Measurements from ENCODE around the gene BMP8A. TPM values are rescaled to one million over a fixed set of nuclear protein-coding genes. Genes with fewer than 3 reads are reported as not detected.

Gene BMP8A
- total and polyA plus RNA-seq, 8 donors, result 0.37 to 0.82 (median 0.64) TPM

- no peaks in the 10 kb centered on the region for H3K9me3 ChIP-seq
- ATAC-seq (no peak), DNase-seq (no peak)
- no peaks in the 10 kb centered on the region for H3K27me3 ChIP-seq
- H3K4me1 ChIP-seq, result peaks cover 0 to 3% of the 10 kb centered on the region in 2 donors
- peaks cover 10 to 100% of the 10 kb centered on the region in 2 donors for H3K36me3 ChIP-seq
- no peak overlapping the region for H3K27ac ChIP-seq
- H3K4me3 ChIP-seq, result no peak overlapping the region
- TF ChIP-seq, protein P1, sequence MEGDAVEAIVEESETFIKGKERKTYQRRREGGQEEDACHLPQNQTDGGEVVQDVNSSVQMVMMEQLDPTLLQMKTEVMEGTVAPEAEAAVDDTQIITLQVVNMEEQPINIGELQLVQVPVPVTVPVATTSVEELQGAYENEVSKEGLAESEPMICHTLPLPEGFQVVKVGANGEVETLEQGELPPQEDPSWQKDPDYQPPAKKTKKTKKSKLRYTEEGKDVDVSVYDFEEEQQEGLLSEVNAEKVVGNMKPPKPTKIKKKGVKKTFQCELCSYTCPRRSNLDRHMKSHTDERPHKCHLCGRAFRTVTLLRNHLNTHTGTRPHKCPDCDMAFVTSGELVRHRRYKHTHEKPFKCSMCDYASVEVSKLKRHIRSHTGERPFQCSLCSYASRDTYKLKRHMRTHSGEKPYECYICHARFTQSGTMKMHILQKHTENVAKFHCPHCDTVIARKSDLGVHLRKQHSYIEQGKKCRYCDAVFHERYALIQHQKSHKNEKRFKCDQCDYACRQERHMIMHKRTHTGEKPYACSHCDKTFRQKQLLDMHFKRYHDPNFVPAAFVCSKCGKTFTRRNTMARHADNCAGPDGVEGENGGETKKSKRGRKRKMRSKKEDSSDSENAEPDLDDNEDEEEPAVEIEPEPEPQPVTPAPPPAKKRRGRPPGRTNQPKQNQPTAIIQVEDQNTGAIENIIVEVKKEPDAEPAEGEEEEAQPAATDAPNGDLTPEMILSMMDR (IDR thresholded peaks at IDR 0.05), result no peak
- intact Hi-C loops (cut with DNase I), result no loop called here
Measured at GRCh38 chr1:39567302-39567701, 75.9 kb downstream of the BMP8A start.

DNA sequence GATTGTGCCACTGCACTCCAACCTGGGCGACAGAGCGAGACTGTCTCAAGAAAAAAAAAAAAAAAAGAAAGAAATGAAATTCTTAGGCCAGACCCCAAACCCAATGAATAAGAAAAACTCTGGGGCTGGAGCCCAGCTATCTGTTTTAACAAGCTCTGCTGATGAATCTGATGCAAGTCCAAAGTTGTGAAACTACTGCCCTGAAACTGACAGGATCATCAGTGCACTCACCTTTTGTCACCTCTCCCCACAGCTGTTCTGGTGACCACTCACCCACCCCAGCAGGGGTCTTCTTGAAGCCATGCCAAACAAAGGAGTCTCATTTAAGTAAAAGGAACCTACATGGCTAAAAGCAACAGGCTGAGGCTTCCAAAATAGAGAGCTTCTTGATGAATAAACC is 76.8 kb downstream of the BMP8A start:
- DNase-seq, result no peak
- intact Hi-C loops (cut with DNase I), result no loop called here
- Histone ChIP-seq H3K27me3 (no peaks in the 10 kb centered on the region), H3K36me3 (peaks cover 10 to 100% of the 10 kb centered on the region in 2 donors), H3K9me3 (no peaks in the 10 kb centered on the region), H3K4me1 (peaks cover 3 to 12% of the 10 kb centered on the region in 2 donors), H3K4me3 (no peak overlapping the region), H3K27ac (no peak overlapping the region)
- TF ChIP-seq, protein P1 (IDR thresholded peaks at IDR 0.05), result no peak
- no peak for ATAC-seq

DNA sequence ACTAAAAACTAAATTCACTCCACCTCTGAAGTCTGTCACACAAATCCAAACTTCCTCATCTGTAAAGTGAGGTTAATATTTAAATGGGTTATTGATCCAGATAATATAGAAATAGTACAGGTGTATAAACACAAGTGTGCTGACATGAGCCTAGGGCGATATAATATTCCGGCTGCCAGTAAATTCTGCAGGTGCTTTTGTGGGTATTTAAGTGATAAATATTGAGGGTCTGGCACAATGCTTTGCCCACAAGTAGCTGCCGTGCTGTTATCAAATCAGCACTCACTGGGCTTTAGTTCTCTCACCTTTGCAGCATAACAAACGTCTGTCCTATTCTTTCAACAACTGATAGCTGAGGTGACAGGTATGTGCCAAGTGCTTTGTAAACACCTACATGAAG is 77.6 kb downstream of the BMP8A start:
- ATAC-seq (no peak), DNase-seq (no peak)
- intact Hi-C loops (cut with DNase I), result no loop called here
- Histone ChIP-seq H3K9me3 (no peaks in the 10 kb centered on the region), H3K4me3 (no peak overlapping the region), H3K36me3 (peaks cover 7 to 100% of the 10 kb centered on the region in 2 donors), H3K27ac (no peak overlapping the region), H3K4me1 (peaks cover 11 to 20% of the 10 kb centered on the region in 2 donors), H3K27me3 (no peaks in the 10 kb centered on the region)
- TF ChIP-seq, protein P1 (IDR thresholded peaks at IDR 0.05), result no peak

DNA sequence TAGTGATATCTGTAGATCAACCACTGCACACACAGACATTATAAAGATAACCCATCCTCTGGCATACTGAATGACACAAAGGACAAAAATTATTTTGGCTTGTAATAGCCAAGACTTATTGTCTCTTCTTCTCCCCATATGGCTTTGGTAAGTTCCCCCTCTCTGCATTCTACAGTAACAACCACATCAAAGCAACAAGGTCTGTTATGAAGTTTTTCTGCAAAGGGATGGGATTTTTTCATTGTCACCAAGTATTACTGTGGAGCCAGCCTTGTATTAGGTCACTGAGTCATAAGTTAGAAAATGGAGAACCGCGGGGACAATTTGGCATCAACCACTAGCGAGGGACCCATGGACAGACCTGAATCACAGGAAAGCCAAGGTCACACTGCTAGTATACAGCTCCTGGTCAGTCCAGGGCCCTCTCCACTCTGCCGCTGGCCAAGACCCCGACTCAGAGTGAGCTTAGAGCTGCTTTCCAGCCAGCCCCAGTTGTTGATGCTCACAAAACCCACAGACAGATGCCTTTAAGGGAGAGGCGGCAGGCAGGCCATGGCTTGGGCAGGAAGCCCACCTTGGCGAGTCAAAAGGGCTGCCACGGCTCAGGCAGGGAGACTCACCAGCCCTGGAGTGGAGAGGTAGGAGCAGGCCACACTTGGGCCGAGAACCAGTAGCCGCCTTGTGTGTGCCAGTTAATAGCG is 79.2 kb downstream of the BMP8A start:
- Histone ChIP-seq H3K9me3 (no peaks in the 10 kb centered on the region), H3K4me1 (peaks cover 23 to 36% of the 10 kb centered on the region in 2 donors), H3K27ac (no peak overlapping the region), H3K36me3 (peaks cover 7 to 86% of the 10 kb centered on the region in 2 donors), H3K4me3 (no peak overlapping the region), H3K27me3 (no peaks in the 10 kb centered on the region)
- TF ChIP-seq, protein P1 (IDR thresholded peaks at IDR 0.05), result no peak
- no peak for ATAC-seq
- no peak for DNase-seq
- intact Hi-C loops (cut with DNase I), result no loop called here

GRCh38 chr1:39571178-39571483 is 79.7 kb downstream of the BMP8A start:
- TF ChIP-seq, protein P1 (IDR thresholded peaks at IDR 0.05), result no peak

More at GRCh38 chr1:39571178-39571483, 79.7 kb downstream of the BMP8A start:
- ATAC-seq, result no peak
- H3K27me3 ChIP-seq, result no peaks in the 10 kb centered on the region
- H3K9me3 ChIP-seq, result no peaks in the 10 kb centered on the region
- DNase-seq, result no peak
- intact Hi-C loops (cut with DNase I), result no loop called here
- H3K27ac ChIP-seq, result no peak overlapping the region
- H3K4me3 ChIP-seq, result no peak overlapping the region
- H3K4me1 ChIP-seq, result peaks cover 23 to 37% of the 10 kb centered on the region in 2 donors
- peaks cover 7 to 81% of the 10 kb centered on the region in 2 donors for H3K36me3 ChIP-seq
